Fibroblast of the conjunctiva (primary cell): Measurements from ENCODE around the gene LECT2.

Source experiments
- DNase-seq: peaks from one replicate; pipeline ENCODE4 v3.0.0-alpha.2; 2010; ENCODE audit warnings: low read depth

LECT2 gene

DNA sequence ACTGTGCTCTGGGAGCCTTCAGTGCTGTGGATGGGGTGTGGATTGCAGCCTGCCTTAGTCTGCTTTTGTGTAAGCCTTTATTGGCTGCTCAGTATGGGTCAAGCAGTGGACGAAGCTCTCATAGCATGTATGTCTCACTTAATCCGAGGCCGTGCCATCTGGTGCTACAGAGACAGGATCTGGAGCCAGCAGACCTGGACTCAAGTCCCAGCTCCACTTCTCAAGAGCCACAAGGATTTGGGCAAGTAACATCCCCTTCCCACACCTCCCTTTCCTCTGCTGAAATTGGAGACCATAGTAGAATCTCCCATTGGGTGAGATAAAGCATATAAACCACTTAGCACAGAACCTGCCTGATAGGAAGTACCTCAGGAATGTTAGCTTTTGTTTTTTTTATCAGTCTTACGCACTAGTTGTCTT, 23.4 kb upstream of the LECT2 start:
- no peak for DNase-seq

DNA sequence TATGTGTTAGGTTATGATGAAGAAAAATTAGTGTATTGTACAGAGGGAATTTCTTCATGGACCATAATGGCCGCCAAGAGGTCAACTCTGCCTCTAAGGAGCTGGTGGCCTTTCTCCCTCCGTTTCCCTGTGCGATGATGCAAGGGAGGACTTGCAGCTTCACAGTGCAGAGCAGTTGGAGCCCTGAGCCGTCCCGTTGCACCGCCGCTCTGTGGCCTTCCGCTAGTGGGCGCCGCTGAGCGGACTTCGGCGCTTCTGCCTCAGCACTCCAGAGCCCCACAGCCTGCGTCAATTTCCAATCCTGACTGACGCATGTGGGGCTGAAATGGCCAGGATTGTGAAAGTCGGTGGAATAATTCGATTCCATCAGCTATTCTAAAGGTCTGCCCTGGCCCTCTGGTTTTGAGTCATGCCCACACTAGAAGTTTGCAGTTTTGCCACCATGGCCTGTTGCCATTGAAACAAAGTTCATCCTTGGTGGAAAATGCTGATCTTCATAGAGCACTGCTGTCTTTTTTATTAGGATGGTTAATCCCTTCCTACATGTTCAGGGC, 22.7 kb upstream of the LECT2 start:
- DNase-seq = no peak

DNA sequence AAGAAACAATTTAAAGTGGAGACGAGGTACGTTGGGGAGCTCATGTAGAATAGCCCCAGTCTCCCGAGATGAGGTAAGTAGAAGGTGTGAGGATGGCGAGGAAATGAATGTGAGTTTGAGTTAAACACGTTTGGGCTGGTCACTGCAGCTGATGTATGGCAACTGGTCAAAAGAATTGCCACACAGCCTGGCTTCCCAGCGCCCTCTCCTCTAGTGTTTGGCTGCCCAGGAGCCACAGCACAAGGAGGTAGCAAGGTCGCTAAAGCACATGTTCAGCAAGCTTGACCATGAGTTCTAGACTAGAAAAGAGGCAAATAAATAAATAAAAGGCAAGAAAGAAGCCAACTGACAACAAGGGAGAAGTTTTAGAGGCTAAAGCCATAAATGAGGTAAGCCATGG, 21.4 kb upstream of the LECT2 start:
- no peak for DNase-seq

DNA sequence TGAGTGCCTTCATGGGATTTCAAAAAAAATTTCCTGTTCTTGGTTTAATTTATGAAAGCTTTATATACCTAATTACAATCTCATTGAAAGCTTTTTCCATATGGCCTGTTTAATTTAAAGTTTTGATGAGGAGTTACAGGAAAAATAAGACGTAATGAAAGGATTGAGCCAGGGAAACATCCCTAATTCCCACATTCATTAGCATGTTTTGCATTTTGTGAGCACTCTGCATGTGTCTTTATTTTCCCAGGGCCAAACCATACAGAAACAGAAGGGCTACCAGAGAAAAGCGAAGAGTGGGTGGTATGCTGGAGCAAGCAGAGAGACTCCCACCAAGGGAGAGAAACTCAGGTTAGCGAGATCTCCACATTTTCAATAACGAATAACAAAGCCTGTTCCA, 20.3 kb upstream of the LECT2 start:
- DNase-seq = no peak

DNA sequence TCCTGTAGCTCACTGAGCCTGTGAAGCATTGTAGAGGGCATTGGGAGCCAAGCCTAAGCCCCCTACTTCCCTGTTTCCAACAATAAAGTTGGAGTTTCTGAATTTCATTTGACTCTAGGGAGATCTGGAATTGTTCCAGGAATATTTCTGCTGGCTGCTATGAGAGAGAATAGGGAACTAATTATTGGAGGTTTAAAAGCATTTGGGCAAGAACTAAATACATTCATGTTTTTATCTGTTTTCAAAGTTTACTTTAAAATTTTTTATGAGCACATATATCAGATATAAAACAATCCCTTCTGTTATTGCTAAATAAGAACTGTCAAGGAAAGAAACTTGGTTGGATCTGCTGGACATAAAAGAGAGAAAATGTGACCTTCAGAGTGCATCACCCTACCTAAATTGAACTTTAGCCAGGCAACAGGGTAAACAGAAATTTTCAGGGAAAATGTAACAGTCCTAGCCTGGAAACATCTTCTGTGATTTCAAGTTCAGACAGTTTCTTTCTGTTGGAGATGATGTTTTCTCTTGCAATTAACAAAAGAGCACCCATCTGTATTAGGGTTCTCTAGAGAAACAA, 19.3 kb upstream of the LECT2 start:
- DNase-seq = no peak

DNA sequence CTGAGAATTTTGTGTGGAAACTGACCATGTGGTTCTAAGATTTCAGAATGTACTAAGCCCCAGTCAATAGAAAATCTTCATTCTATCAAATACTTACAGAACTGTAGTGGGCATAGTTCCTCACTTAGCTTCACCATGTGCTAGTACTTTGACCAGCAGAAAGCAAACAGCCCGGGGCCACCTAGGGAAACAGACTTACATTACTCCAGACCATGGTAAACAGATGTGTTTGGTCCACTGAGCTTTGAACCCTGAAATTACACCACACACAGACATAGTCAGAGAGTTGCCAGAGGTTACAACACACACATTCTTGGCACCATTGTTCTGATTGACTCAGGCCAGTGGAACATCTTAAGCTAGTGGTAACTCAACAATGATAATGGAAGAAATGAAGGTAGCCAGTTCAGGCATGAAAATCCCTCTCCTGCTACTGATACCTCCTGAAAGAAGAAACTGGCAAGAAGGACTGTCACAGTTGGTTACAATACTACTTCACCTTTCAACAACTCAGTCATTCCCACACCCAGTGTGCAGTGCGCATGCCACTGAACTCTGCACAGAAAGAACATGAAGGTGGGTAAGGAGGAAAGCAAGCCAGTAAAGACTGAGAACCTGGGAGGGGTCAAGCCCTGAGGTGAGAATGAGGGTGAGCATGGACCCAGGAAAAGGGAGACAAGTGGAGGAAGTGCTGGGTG, 18.7 kb upstream of the LECT2 start:
- DNase-seq = peak; percentile 94

DNA sequence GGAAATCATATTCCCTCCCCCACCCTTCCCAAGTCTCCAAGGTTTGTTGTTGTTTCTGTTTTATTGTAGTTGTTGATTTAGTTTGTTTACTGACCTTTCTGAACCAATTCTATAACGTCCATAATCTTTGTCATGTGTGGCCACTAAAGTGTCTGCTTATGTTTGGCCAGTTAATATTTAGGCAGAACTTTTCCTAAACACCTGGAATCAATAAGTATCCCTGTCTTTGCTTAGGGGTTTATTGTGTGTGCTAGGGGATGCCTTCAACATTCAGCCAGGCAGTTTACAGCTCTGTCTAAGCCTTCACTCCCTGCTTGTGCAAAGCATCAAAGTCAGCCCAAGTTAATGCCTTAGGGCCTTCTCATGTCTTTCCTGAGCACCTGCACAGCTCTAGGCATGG, 16.9 kb upstream of the LECT2 start:
- DNase-seq = no peak

DNA sequence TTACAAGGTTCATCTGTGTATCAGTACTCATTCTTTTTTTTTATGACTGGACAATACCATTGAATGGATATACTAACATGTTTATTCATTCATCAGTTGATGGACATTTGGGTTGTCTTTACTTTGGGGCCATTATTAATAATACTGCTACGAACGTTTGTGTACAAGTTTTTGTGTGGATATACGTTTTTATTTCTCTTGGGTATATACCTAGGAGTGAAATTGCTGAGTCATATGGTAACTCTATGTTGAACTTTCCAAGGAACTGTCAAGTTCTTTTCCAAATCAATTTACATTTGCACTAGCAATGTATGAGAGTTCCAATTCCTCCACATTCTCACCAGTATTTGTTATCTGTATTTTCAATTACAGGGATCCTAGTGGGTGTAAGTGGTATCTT, 12.0 kb upstream of the LECT2 start:
- no peak for DNase-seq

DNA sequence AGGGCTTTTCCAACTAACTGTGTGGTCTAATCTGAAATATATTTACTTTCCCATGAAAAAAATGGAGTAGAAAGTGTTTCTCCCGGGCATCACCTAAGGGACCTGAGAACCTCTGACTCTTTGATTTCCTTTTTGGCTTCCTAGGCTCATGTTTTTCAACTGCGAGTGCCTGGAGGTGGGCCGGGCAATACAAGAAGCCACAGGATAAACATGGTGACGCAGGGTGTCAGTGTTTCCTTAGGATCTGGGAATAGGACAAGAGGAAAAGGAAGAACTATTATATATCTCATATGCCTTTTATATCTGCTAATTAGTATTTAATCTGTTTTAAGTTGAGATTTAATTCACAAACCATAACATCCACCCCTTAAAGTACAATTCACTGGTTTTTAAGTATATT, 11.4 kb upstream of the LECT2 start:
- DNase-seq = no peak

DNA sequence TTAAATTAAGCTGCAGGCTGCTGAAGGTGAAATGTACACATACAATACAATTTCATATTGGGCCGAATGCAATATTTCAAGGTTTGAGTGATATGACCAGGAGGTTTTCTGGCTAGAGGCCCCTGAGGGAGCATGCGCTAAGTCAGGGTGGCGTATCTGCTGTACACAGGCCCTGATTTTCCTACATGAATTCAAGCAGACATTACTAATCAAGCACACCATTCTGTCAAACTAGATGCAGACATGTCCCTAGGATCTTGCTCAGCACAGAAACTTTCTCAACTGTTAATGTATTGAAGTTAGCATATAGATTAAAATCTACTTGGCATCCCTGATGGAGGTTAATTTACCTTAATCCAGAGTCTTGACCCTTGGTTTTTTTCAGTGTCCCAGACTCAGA, 10.7 kb upstream of the LECT2 start:
- no peak for DNase-seq

DNA sequence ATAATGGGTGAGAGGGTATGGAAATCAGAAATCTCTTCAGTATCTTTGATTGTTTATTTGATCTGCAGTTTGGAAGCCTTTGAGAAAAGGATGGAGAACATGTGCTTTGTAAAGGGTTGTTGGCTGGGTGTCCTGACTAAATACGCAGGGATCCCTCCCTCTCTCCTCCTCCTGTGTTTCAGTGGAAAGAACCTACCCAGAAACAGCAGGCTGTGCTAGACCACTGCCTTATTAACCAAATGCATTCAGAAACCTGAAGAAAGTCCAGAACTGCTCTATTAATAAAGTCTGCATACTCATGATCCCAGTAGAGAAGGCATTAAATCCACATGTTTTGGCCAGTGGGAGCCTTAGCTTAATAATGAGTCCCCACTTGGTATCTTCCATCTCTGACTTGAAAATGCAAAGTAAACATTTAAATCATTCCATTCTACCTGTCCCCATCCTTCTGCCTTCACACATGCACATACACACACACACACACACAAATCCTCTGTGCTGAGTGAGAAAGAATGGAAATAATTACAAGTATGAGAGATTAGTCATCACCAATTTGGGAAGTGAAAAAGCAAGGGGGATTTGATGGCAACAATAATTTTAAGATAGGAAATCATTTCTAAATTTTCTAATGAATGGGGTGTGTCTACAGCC, 10.0 kb upstream of the LECT2 start:
- DNase-seq = peak; percentile 66

DNA sequence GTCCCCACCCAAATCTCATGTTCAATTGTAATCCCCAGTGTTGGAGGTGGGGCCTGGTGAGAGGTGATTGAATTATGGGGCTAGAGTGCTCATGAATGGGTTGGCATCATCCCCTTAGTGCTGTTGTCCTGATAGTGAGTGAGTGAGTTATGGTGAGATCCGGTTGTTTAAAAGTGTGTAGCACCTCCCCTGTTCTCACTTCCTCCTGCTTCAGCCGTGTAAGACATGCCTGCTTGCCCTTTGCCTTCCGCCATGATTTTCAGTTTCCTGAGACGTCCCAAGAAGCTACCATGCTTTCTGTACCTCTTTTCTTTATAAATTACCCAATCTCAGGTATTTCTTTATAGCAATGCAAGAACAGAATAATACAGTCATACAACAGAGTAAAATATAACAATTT, 742 bp upstream of the LECT2 start:
- no peak for DNase-seq

DNA sequence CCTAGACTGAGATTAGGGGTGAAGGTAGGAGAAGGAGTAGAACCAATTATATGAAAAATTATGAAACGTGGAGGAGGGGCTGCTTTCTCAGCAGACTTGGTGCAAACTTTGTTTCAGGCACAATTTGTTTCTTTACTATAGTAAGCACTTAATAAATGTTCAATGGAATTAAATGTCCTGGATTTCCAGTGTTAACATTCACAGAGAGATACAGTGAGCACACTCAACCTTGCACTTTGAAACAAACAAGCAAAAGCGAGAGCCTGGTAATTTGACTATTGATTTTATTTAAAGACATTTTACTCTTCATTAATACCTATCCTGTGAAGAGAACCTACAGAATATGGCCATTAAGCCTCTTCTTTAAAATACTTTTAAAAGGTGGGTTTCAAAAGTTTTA, 933 bp downstream of the LECT2 start:
- DNase-seq = no peak

DNA sequence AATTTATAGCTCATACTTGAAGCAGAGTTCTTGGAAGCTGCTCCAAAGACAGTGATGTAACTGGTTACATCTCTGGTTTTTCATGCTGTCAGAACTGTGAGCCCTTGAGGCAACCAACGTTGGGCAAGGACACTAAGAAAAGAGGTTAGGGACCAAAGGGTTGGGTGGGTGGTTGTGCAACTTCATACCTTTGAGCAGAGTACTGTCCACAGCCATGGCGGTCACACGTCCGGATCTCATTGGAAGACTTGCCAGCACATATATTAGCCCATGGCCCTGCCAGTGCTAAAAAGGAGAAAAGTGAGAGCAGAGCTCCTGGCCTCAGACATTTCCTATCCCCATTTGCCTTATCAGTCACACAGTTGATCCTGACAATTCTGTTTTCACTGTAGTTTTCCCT, 2.1 kb downstream of the LECT2 start:
- DNase-seq = no peak

DNA sequence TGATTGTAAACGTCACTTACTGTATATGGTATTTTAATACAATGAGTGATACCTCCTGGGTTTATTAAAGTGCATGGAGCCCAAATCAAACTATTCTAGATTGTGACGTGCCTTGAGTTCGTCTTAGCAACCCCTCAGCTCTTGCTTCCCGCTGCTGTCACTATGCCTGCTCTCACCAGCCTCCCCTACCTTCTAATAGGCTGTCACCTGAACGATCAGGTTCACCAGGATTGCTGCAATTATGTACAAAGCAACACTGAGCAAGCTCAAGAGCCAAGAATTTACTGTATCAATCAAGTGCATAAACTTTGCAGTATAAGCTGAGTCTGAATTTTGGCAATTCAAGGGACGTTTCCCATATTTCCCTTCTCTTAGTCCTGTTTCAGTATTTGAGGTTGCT, 3.0 kb downstream of the LECT2 start:
- DNase-seq = no peak

DNA sequence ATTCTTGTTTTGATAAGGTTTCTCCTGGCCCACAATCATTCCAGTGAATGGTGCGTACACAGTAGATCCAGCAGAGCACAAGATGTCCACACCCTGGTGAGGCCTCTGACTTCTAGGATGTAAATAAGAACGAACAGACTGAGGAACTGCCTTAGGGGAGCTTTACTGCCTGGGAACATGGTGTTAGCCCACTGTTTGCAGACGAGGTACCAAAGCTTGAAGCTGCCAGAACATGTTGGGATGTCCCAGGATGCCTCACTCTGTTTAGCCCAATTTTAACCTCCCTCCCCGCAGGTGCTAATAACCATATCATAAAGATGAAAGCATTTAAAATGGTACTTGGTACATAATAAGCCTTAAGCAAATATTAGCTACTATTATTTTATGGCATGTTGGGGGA, 3.5 kb downstream of the LECT2 start:
- DNase-seq = no peak

DNA sequence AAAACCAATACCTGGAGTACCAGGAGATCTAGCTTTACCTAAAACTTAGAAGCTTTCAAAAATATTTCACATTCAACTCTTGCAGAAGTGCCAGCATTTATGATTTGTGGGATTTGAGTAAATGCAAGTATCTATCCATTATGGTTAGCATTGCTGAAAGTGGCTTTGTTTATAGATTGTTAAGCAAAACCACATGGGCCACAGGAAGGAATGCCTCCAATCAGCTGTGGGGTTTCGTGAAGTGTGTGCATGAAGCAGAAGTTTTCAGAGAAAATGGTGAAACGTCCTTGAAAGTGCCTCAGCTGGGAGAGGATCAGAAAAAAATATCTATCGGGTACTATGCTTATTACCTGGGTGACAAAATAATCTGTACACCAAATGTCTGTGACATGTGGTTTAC, 4.2 kb downstream of the LECT2 start:
- peak; percentile 45 for DNase-seq

DNA sequence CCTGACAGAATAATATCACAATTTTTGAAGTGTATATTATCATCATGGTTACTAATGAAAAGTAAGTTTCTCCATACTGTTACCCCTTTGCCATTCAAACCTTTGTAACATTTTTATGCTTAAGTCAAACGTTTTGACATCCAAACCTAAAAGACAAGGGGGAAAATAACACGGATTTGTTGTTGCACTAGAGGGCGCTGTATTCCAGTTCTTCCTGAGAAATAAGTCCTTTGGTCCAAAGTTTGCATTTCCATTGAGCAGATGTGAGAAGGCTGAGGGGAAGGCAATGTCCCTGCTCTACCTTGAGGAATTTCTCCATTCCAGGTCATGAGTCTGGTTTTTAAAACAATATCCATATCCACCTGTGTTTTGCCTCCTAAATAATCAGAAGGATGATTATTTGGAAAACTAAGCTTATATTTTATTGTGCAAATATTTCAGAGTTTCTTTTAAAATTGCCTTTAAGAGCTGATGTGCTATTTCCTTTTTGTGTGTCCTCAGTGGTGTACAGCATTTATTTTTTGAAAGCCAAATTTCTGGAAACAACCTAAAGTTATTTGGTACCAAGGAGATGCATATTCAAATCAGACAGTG, 9.7 kb downstream of the LECT2 start:
- peak; percentile 81 for DNase-seq

DNA sequence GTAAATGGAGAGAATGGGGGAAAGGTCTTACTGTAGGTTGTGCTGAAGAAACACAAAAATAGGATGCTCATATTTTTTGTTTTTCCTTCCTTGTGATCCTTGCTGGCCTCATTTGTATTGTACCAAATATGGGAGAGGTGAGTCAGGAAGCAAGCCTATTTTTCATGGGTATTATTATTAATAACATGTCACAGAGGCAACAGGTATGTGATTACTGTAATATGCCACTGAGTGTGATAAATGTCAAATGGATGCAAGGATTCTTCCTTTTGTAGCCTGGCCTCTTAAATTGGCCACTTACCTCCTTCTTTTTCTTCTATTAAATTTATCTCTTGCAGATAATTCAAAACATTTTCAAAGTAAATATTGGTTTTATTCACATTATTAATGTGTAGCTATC, 10.2 kb downstream of the LECT2 start:
- no peak for DNase-seq

DNA sequence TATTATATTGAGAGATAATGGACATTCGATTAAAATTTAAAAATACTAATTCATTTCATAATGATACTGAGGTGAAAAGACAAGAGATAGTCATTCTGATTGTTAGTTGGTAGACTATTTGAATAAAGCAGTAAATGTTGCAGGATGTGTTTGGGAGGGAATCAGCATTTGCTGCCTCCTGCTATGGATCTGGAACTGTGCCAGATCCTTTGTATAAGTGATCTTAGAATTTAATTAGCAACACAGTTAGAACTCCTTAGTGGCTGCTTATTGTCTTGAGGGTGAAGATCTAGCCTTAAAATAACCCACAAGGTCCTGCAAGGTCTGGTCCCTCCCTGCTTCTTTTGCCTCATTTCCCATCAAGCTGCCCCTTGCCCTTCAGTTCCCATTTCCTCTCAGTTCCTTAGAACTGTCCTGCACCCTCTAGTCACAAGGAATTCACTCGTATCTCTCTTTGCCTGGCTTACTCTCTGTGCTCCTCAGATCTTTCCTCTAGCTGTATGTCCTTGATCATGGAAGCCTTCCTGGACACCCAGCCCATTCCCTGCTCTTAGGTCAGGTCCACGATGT, 12.5 kb downstream of the LECT2 start:
- DNase-seq = no peak

DNA sequence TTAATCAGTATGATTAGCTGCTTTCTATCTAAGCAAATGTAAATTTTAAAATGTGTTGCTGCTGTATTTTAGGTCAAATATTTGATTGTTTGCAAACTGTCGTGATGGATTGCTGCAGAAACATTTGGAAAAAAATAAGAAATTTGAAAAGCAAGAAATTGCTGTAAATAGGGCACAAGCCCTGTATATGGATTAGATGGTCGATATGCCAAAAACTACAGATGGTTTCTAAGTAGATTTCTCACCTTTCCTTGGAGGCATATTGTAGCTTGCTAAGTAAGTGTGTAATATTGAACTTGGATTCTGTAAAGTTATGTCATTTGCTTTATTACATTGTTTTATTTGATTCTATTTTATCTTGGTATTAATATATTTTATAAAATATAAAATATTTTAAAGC, 13.1 kb downstream of the LECT2 start:
- no peak for DNase-seq

DNA sequence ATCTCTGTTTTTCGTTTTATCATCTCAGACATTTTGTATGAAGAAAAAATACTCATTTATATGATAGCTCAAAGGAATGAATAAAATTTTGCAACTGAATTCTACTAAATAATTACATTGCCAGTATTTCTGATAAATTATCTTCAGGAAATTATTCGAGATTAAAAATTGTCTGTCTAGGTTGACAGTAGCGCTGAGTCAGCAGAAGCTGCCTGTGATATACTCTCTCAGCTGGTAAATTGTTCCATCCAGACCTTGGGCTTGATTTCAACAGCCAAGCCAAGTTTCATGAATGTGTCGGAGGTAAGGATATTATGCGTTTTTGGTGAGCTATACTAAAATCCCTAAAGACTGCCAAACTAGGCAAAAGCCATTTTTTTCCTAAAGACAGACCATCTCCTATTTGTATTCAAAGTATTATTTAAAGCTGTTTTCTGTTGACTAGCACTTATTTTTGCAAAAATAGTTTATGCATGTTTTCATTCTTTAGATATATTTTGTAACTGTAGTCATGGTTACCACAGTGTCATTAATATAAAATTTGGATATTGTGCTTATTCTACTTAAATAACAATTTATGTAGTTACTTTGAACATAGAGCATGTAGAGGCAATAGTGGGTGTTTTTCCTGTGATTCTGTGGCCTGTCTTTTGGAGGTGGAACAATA, 17.4 kb downstream of the LECT2 start:
- DNase-seq = no peak
